Right lobe of liver (tissue), 6 donors: ENCODE measurements around the gene SPOCD1. TPM values are rescaled to one million over a fixed set of nuclear protein-coding genes. Genes with fewer than 3 reads are reported as not detected.

ENCODE experiments used
- ATAC-seq, 4 donors: fragments of 200-7000 bp; cut with Tn5 transposase; one replicate each; pipeline ENCODE4 v1.9.1; 2020; ENCODE audit warnings: mild to moderate bottlenecking in 4 of 4, moderate library complexity in 4 of 4
- DNase-seq, 3 donors: peaks; one replicate each; pipeline ENCODE4 v3.0.0-alpha.2; 2020
- H3K27ac ChIP-seq, 3 donors: fragments of 200-600 bp; one replicate each; pipeline ENCODE4 v1.8.0; 2022
- H3K27me3 ChIP-seq, 2 donors: fragments of 200-600 bp; one replicate each; pipeline ENCODE4 v1.8.0; 2022
- H3K36me3 ChIP-seq, 4 donors: fragments of 200-600 bp; sonication (generic) in 1 of 4; one replicate each; pipeline versions ENCODE4 v1.5.1 to v1.8.0; 2017 to 2022; ENCODE audit warnings: control low read depth in 1 of 4
- H3K4me1 ChIP-seq, 4 donors: fragments of 200-600 bp; sonication (generic) in 1 of 4; one replicate each; pipeline versions ENCODE4 v1.5.1 to v1.8.0; 2017 to 2022; ENCODE audit warnings: control low read depth in 1 of 4
- H3K4me3 ChIP-seq, 3 donors: fragments of 200-600 bp; one replicate each; pipeline ENCODE4 v1.8.0; 2022
- H3K9me3 ChIP-seq, 4 donors: fragments of 200-600 bp; sonication (generic) in 1 of 4; one replicate each; pipeline versions ENCODE4 v1.5.1 to v1.8.0; 2017 to 2022; ENCODE audit warnings: control low read depth in 1 of 4
- POLR2A ChIP-seq: fragments of 450-650 bp; IDR thresholded peaks from one replicate; pipeline ENCODE4 v1.6.1; 2017; ENCODE audit warnings: antibody characterized with exemption, mild to moderate bottlenecking
- WGBS: methylation state at CpG from one replicate; pipeline ENCODE4 v1.1.6; 2018; ENCODE audit warnings: low coverage, low lambda C conversion rate; ENCODE audit not compliant: insufficient coverage; ENCODE audit errors: missing lambda C conversion rate; 5-methylcytosine and 5-hydroxymethylcytosine counted together
- intact Hi-C, 2 donors: fragments of 100-400 bp; cut with DNase I; formaldehyde crosslinking; loops; one replicate each; pipeline versions ENCODE4 v1.11.2 to v1.14.1; 2022
- total RNA-seq, 6 experiments: library from RNA; depleted of rRNA in 2 of 6; stranded (reverse); fragments of >200 nt in 2 of 6; fragmentation: NEBNext Ultra II Directional in 3 of 6; extraction: Animal tissue kit (Norgen Biotek cat#: 25700) in 3 of 6; gene quantifications; one replicate each; pipeline versions ENCODE4 v1.1.0 to v1.2.4, GENCODE V29; 2016 to 2023
- TF ChIP-seq, protein P1 (sequence below), 4 donors: fragments of 200-600 bp in 3 of 4; fragments of 450-650 bp in 1 of 4; IDR thresholded peaks; one replicate each; pipeline versions ENCODE4 v1.5.1 to v1.8.0; 2016 to 2022; ENCODE audit warnings: antibody characterized with exemption in 4 of 4, mild to moderate bottlenecking in 2 of 4
- donor health status: DM: no; HTN: yes; CAD: no.
- donor health status: DM: no; HTN: no; CAD: no.
- donor health status: DM: no; HTN: no; CAD: no.
- donor health status: DM: no; HTN: yes; CAD: no.
- donor health status: DM: no; HTN: yes; CAD: no.

SPOCD1 gene
- total RNA-seq, 6 experiments from 2014 or later = 0.15 to 0.74 (median 0.36) TPM; not detected in 2

DNA sequence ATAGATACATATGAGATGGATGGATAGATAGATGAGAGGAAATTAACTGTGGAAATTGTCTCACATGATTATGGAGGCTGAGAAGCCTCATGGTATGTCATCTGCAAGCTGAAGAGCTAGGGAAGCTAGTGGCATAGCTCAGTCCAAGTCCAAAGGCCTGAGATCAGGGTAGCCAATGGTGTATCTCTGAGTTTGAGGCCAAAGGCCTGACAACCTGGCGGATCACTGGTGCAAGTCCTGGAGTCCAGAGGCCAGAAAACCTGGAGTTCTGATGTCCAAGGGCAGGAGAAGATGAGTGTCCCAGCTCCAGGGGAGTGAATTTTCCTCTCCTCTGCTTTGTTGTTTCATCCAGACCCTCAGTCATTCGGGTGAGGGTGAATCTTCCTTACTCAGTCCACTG is 43.9 kb upstream of the SPOCD1 start:
- DNase-seq (no peak), ATAC-seq (peak in 1 of 4 donors; percentile 78)
- no peak overlapping the region for H3K4me3 ChIP-seq
- H3K36me3 ChIP-seq = no peaks in the 10 kb centered on the region
- H3K9me3 ChIP-seq = no peaks in the 10 kb centered on the region
- H3K27me3 ChIP-seq = no peaks in the 10 kb centered on the region
- H3K27ac ChIP-seq = no peak overlapping the region
- no peak for TF ChIP-seq POLR2A
- TF ChIP-seq, protein P1, sequence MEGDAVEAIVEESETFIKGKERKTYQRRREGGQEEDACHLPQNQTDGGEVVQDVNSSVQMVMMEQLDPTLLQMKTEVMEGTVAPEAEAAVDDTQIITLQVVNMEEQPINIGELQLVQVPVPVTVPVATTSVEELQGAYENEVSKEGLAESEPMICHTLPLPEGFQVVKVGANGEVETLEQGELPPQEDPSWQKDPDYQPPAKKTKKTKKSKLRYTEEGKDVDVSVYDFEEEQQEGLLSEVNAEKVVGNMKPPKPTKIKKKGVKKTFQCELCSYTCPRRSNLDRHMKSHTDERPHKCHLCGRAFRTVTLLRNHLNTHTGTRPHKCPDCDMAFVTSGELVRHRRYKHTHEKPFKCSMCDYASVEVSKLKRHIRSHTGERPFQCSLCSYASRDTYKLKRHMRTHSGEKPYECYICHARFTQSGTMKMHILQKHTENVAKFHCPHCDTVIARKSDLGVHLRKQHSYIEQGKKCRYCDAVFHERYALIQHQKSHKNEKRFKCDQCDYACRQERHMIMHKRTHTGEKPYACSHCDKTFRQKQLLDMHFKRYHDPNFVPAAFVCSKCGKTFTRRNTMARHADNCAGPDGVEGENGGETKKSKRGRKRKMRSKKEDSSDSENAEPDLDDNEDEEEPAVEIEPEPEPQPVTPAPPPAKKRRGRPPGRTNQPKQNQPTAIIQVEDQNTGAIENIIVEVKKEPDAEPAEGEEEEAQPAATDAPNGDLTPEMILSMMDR (IDR thresholded peaks at IDR 0.05) = no peak
- H3K4me1 ChIP-seq = no peaks in the 10 kb centered on the region
- intact Hi-C loops = no loop called here
- 83% methylated on average over 1 of the region's 2 CpGs for WGBS

DNA sequence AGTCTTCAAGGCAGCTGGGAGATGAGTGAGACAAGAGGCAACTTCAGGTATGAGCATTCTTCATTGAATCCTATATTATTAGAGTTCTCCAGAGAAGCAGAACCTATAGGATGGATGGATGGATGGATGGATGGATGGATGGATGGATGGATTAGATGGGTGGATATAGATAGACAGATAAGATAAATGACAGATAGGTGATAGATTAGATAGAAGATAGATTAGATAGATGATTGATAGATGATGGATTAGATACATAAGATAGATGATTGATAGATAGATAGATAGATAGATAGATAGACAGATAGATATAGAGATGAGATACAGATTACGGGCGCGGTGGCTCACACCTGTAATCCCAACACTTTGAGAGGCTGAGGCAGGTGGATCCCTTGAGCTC is 43.2 kb upstream of the SPOCD1 start:
- 100% methylated on average over 3 of the region's 3 CpGs for WGBS
- ATAC-seq (no peak), DNase-seq (no peak)
- no peak overlapping the region for H3K27ac ChIP-seq
- TF ChIP-seq, protein P1 (IDR thresholded peaks at IDR 0.05) = no peak
- TF ChIP-seq POLR2A = no peak
- no peaks in the 10 kb centered on the region for H3K9me3 ChIP-seq
- H3K4me3 ChIP-seq = no peak overlapping the region
- H3K36me3 ChIP-seq = no peaks in the 10 kb centered on the region
- no peaks in the 10 kb centered on the region for H3K27me3 ChIP-seq
- no peaks in the 10 kb centered on the region for H3K4me1 ChIP-seq
- intact Hi-C loops = no loop called here

- H3K4me1 ChIP-seq = no peaks in the 10 kb centered on the region
- no peak overlapping the region for H3K27ac ChIP-seq
- ATAC-seq (no peak), DNase-seq (no peak)
- intact Hi-C loops = no loop called here
- H3K36me3 ChIP-seq = no peaks in the 10 kb centered on the region
- TF ChIP-seq, protein P1 (IDR thresholded peaks at IDR 0.05) = no peak
- TF ChIP-seq POLR2A = no peak
- no peaks in the 10 kb centered on the region for H3K9me3 ChIP-seq
- WGBS = 91% methylated on average over 6 of the region's 6 CpGs
- no peaks in the 10 kb centered on the region for H3K27me3 ChIP-seq
- no peak overlapping the region for H3K4me3 ChIP-seq
These were observed 42.0 kb upstream of the SPOCD1 start for GRCh38 chr1:31857863-31858262.

DNA sequence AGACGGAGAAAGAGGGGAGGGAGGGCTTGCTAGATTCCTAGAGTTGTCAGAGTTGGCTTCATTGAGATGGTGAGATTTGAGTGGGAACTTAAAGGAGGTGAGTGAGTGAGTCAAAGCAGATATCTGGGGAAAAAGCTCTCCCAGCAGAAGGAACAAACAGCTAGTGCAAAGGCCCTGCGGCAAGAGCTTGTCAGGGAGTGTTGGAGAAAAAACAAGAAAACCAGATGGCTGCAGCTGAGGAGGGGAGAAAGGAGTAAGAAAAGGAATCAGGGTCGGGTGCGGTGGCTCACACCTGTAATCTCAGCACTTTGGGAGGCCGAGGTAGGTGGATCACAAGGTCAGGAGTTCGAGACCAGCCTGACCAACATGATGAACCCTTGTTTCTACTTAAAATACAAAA is 40.3 kb upstream of the SPOCD1 start:
- DNase-seq = no peak
- no peak for TF ChIP-seq POLR2A
- TF ChIP-seq, protein P1 (IDR thresholded peaks at IDR 0.05) = no peak
- intact Hi-C loops = no loop called here
- Histone ChIP-seq H3K27ac (no peak overlapping the region), H3K4me3 (no peak overlapping the region), H3K36me3 (no peaks in the 10 kb centered on the region), H3K9me3 (no peaks in the 10 kb centered on the region), H3K27me3 (no peaks in the 10 kb centered on the region), H3K4me1 (no peaks in the 10 kb centered on the region)
- no peak for ATAC-seq
- 80% methylated on average over 6 of the region's 6 CpGs for WGBS
